SKM-1 treated with dmso at 0.1 percent for 144 hours (cell line): Measurements from ENCODE around the gene CRYBG1.
"Not testable (repeated sequence)": the region's sequence is repeated elsewhere in the genome, so short reads cannot be mapped to it uniquely, and the experiment has no call there.

Source experiments
- DNase-seq: peaks from one replicate; lab custom pipeline; 2025; ENCODE audit not compliant: unreplicated experiment; lab: John Stamatoyannopoulos, UW

The CRYBG1 gene

GRCh38 chr6:106495014-106495413 is 134.5 kb downstream of the CRYBG1 start:
- DNase-seq = no peak

- DNase-seq = no peak
Measured at GRCh38 chr6:106496823-106497222, 136.3 kb downstream of the CRYBG1 start.

GRCh38 chr6:106501960-106502371 is 141.4 kb downstream of the CRYBG1 start:
- DNase-seq = peak; percentile 11

- DNase-seq = no peak
Measured at GRCh38 chr6:106502559-106502958, 142.0 kb downstream of the CRYBG1 start.

- DNase-seq = no peak
Measured at GRCh38 chr6:106508277-106508676, 147.8 kb downstream of the CRYBG1 start.

GRCh38 chr6:106508834-106509233 is 148.3 kb downstream of the CRYBG1 start:
- DNase-seq = no peak

- no peak for DNase-seq
Measured at GRCh38 chr6:106509420-106510089, 149.0 kb downstream of the CRYBG1 start.

- DNase-seq = peak; percentile 80
Measured at GRCh38 chr6:106510090-106510970, 149.8 kb downstream of the CRYBG1 start.

- no peak for DNase-seq
Measured at GRCh38 chr6:106511288-106512047, 151.0 kb downstream of the CRYBG1 start.

- DNase-seq = peak; percentile 46
Measured at GRCh38 chr6:106512048-106512967, 151.8 kb downstream of the CRYBG1 start.

GRCh38 chr6:106512968-106513574 is 152.6 kb downstream of the CRYBG1 start:
- DNase-seq = peak; percentile 22

- no peak for DNase-seq
Measured at GRCh38 chr6:106513808-106514582, 153.5 kb downstream of the CRYBG1 start.

GRCh38 chr6:106514583-106514885 is 154.0 kb downstream of the CRYBG1 start:
- DNase-seq = no peak

- DNase-seq = not testable (repeated sequence)
Measured at GRCh38 chr6:106515582-106515981, 155.1 kb downstream of the CRYBG1 start.

- DNase-seq = no peak
Measured at GRCh38 chr6:106516616-106517015, 156.1 kb downstream of the CRYBG1 start.

- DNase-seq = no peak
Measured at GRCh38 chr6:106517706-106518105, 157.2 kb downstream of the CRYBG1 start.

- no peak for DNase-seq
Measured at GRCh38 chr6:106518748-106519147, 158.2 kb downstream of the CRYBG1 start.

GRCh38 chr6:106519460-106520394 is 159.2 kb downstream of the CRYBG1 start:
- peak; percentile 91 for DNase-seq
